SK-N-SH treated with all-trans-retinoic acid at 6 μM for 48 hours (cell line): ENCODE measurements around the gene PRR29.

ENCODE experiments used
- CREB5 ChIP-seq: fragments of 250-450 bp; sonication (Bioruptor Pico); IDR thresholded peaks from 2 replicates; pipeline ENCODE4 v1.5.1; 2020; ENCODE audit warnings: low read depth, mild to moderate bottlenecking, moderate library complexity
- CSDC2 ChIP-seq: fragments of 250-450 bp; sonication (Bioruptor Pico); IDR thresholded peaks from 2 replicates; pipeline ENCODE4 v1.5.0; 2020; ENCODE audit warnings: mild to moderate bottlenecking, moderate library complexity
- ESRRG ChIP-seq: fragments of 250-450 bp; sonication (Bioruptor Pico); IDR thresholded peaks from 2 replicates; pipeline ENCODE4 v1.6.1; 2021; ENCODE audit warnings: mild to moderate bottlenecking
- PATZ1 ChIP-seq: fragments of 250-450 bp; sonication (Bioruptor Pico); IDR thresholded peaks from 2 replicates; pipeline ENCODE4 v1.8.0; 2020; ENCODE audit warnings: mild to moderate bottlenecking, moderate library complexity, borderline replicate concordance
- ZC3H10 ChIP-seq: fragments of 250-450 bp; sonication (Bioruptor Pico); IDR thresholded peaks from 2 replicates; pipeline ENCODE4 v1.5.1; 2021; ENCODE audit warnings: mild to moderate bottlenecking, moderate library complexity
- ZFP3 ChIP-seq: fragments of 250-450 bp; sonication (Bioruptor Pico); IDR thresholded peaks from 2 replicates; pipeline ENCODE4 v1.5.0; 2020; ENCODE audit warnings: mild to moderate bottlenecking, moderate library complexity

- no peak for TF ChIP-seq CREB5
- no peak for TF ChIP-seq ZFP3 (CRISPR knock-in tag)
- TF ChIP-seq CSDC2 (CRISPR knock-in tag), result no peak
- TF ChIP-seq ZC3H10 (CRISPR knock-in tag), result no peak
- no peak for TF ChIP-seq ESRRG
- no peak for TF ChIP-seq PATZ1 (CRISPR knock-in tag)
These were observed 8.4 kb upstream of the PRR29 start for GRCh38 chr17:63989622-63990345.
